ENCODE measurements around the gene PTPRF. TPM values are rescaled to one million over a fixed set of nuclear protein-coding genes. Genes with fewer than 3 reads are reported as not detected.

Gene PTPRF
- polyA plus RNA-seq, 3 donors = not detected

- Histone ChIP-seq H3K4me2 (replicated peaks; ENCODE audit: extremely low read depth, low read length, poor library complexity, severe bottlenecking) (no peak overlapping the region), H3K27me3 (ENCODE audit: control insufficient read depth in 2 of 2, insufficient read depth in 2 of 2, low read length in 2 of 2) (peaks cover 14% of the 10 kb centered on the region in 2 donors), H3K79me2 (ENCODE audit: insufficient read depth, low read length) (no peaks in the 10 kb centered on the region), H3K36me3 (replicated peaks in 1 of 2; ENCODE audit: control insufficient read depth in 1 of 2, insufficient read depth in 2 of 2, low read length in 2 of 2) (no peaks in the 10 kb centered on the region), H2AFZ (ENCODE audit: insufficient read depth, low read depth, low read length, poor library complexity, severe bottlenecking) (no peak overlapping the region), H3K27ac (ENCODE audit: low read depth in 1 of 2, low read length in 2 of 2) (no peak overlapping the region), H3K4me3 (replicated peaks in 1 of 3; ENCODE audit: low read depth in 2 of 3, low read length in 3 of 3) (no peak overlapping the region), H3K9me3 (replicated peaks in 1 of 2; ENCODE audit: control insufficient read depth in 1 of 2, insufficient read depth in 1 of 2, low read length in 2 of 2) (peaks cover 0 to 5% of the 10 kb centered on the region in 2 donors), H3K9ac (ENCODE audit: insufficient read depth, low read length, poor library complexity, severe bottlenecking) (no peak overlapping the region), H4K20me1 (ENCODE audit: insufficient read depth, low read length) (no peaks in the 10 kb centered on the region), H3K4me1 (ENCODE audit: control insufficient read depth in 1 of 2, insufficient read depth in 2 of 2, low read length in 2 of 2) (peaks cover 0 to 5% of the 10 kb centered on the region in 2 donors)
- Mint-ChIP-seq H3K27ac (peak overlapping the region in 1 of 7 donors; percentile 21), H3K4me3 (no peak overlapping the region), H3K9me3 (peaks cover 0 to 5% (median 2%) of the 10 kb centered on the region in 7 donors), H3K4me1 (peaks cover 15% of the 10 kb centered on the region), H3K27me3 (ENCODE audit: low read depth in 3 of 3) (peaks cover 20 to 27% (median 27%) of the 10 kb centered on the region in 3 donors), H3K36me3 (peaks cover 0 to 3% of the 10 kb centered on the region in 2 donors)
- intact Hi-C loops (cut with micrococcal nuclease) = loop anchor here (5.0 to 10.0 kb wide), 2 partner anchors 519 to 521 kb away; no protein-coding TSS in a partner anchor
- 97% methylated on average over 3 of the region's 10 CpGs for WGBS (ENCODE audit: insufficient coverage)
- TF ChIP-seq CTCF (IDR thresholded peaks at IDR 0.05) = no peak
- DNase-seq = no peak
These were observed 4.7 kb upstream of the PTPRF start for GRCh38 chr1:43526002-43526401.

GRCh38 chr1:43527111-43527878 lies 3.4 kb upstream of the PTPRF start:
- peaks cover 0 to 5% of the 10 kb centered on the region in 2 donors for H3K9me3 ChIP-seq (replicated peaks in 1 of 2; ENCODE audit: control insufficient read depth in 1 of 2, insufficient read depth in 1 of 2, low read length in 2 of 2)
- Mint-ChIP-seq H3K27me3 (ENCODE audit: low read depth in 3 of 3) (peaks cover 26 to 35% (median 33%) of the 10 kb centered on the region in 3 donors), H3K9me3 (peaks cover 0 to 9% (median 6%) of the 10 kb centered on the region in 7 donors), H3K4me1 (peaks cover 17% of the 10 kb centered on the region), H3K4me3 (no peak overlapping the region), H3K27ac (no peak overlapping the region), H3K36me3 (peaks cover 4 to 7% of the 10 kb centered on the region in 2 donors)
- H4K20me1 ChIP-seq (ENCODE audit: insufficient read depth, low read length) = no peaks in the 10 kb centered on the region
- H3K36me3 ChIP-seq (replicated peaks in 1 of 2; ENCODE audit: control insufficient read depth in 1 of 2, insufficient read depth in 2 of 2, low read length in 2 of 2) = no peaks in the 10 kb centered on the region
- no peak overlapping the region for H3K4me3 ChIP-seq (replicated peaks in 1 of 3; ENCODE audit: low read depth in 2 of 3, low read length in 3 of 3)
- no peak overlapping the region for H3K4me2 ChIP-seq (replicated peaks; ENCODE audit: extremely low read depth, low read length, poor library complexity, severe bottlenecking)
- H3K9ac ChIP-seq (ENCODE audit: insufficient read depth, low read length, poor library complexity, severe bottlenecking) = no peak overlapping the region
- intact Hi-C loops (cut with micrococcal nuclease) = loop anchor here (5.0 to 10.0 kb wide), 2 partner anchors 518 to 520 kb away; no protein-coding TSS in a partner anchor
- H3K27ac ChIP-seq (ENCODE audit: low read depth in 1 of 2, low read length in 2 of 2) = no peak overlapping the region
- no peak overlapping the region for H2AFZ ChIP-seq (ENCODE audit: insufficient read depth, low read depth, low read length, poor library complexity, severe bottlenecking)
- 92% methylated on average over 12 of the region's 12 CpGs for WGBS (ENCODE audit: insufficient coverage)
- H3K4me1 ChIP-seq (ENCODE audit: control insufficient read depth in 1 of 2, insufficient read depth in 2 of 2, low read length in 2 of 2) = peaks cover 4 to 5% of the 10 kb centered on the region in 2 donors
- no peaks in the 10 kb centered on the region for H3K79me2 ChIP-seq (ENCODE audit: insufficient read depth, low read length)
- no peak for TF ChIP-seq CTCF (IDR thresholded peaks at IDR 0.05)
- peaks cover 21 to 23% of the 10 kb centered on the region in 2 donors for H3K27me3 ChIP-seq (ENCODE audit: control insufficient read depth in 2 of 2, insufficient read depth in 2 of 2, low read length in 2 of 2)
- DNase-seq = no peak
